K562 (cell line): ENCODE results near the gene LRP10. TPM values are rescaled to one million over a fixed set of nuclear protein-coding genes. Genes with fewer than 3 reads are reported as not detected.

Source experiments
- BCL6 ChIP-seq: fragments of 250-450 bp; sonication (Bioruptor Pico); IDR thresholded peaks from 2 replicates; pipeline ENCODE4 v1.4.0; 2020
- CEBPG ChIP-seq, 3 experiments: fragments of 200-800 bp in 1 of 3; sonication (Bioruptor generic) in 1 of 3; sonication (generic) in 1 of 3; formaldehyde crosslinking in 1 of 3; IDR thresholded peaks in 2 of 3; conservative IDR thresholded peaks in 1 of 3; 2 replicates each; pipeline versions ENCODE4 v1.6.1 to v1.8.0; 2016 to 2022; ENCODE audit warnings: missing compliant biosample characterization in 2 of 3, missing genetic modification characterization in 2 of 3, mild to moderate bottlenecking in 1 of 3, missing genetic modification reagents in 1 of 3
- FOS ChIP-seq: IDR thresholded peaks from 3 replicates; pipeline ENCODE4 v1.6.1; 2011; ENCODE audit not compliant: insufficient read length; ENCODE audit errors: extremely low read depth
- FOXJ3 ChIP-seq: sonication (generic); formaldehyde crosslinking; IDR thresholded peaks from 2 replicates; pipeline ENCODE4 v1.4.0; 2020; ENCODE audit warnings: mild to moderate bottlenecking, missing genetic modification reagents
- FOXM1 ChIP-seq, 2 experiments: fragments of 450-650 bp in 1 of 2; sonication (generic) in 1 of 2; formaldehyde crosslinking in 1 of 2; IDR thresholded peaks; 2 replicates each; pipeline versions ENCODE4 v1.6.1 to v1.9.0; 2017 to 2022; ENCODE audit warnings: low read depth in 2 of 2, mild to moderate bottlenecking in 2 of 2, missing genetic modification reagents in 1 of 2, moderate library complexity in 1 of 2
- GTF2A2 ChIP-seq: IDR thresholded peaks from 2 replicates; pipeline ENCODE4 v1.6.1; 2016; ENCODE audit warnings: mild to moderate bottlenecking, missing genetic modification characterization, missing compliant biosample characterization
- ILK ChIP-seq: fragments of 450-650 bp; IDR thresholded peaks from 2 replicates; pipeline ENCODE4 v1.6.1; 2016; ENCODE audit warnings: missing genetic modification characterization, low read depth, mild to moderate bottlenecking, missing compliant biosample characterization, moderate library complexity, borderline replicate concordance
- MCM5 ChIP-seq: fragments of 450-650 bp; IDR thresholded peaks from 2 replicates; pipeline ENCODE4 v1.6.1; 2016; ENCODE audit warnings: low read depth
- MYC ChIP-seq, 2 experiments: fragments of 250-450 bp in 1 of 2; sonication (Bioruptor Pico) in 1 of 2; IDR thresholded peaks; 2 replicates each; pipeline versions ENCODE4 v1.5.1 to v1.6.1; 2012 to 2021; ENCODE audit warnings: low read depth in 2 of 2, borderline replicate concordance in 1 of 2, improper control_type of control experiment in 1 of 2, low read length in 1 of 2, mild to moderate bottlenecking in 1 of 2, moderate library complexity in 1 of 2
- RNF219 ChIP-seq: fragments of 250-450 bp; sonication (Bioruptor Pico); IDR thresholded peaks from 2 replicates; pipeline ENCODE4 v1.5.0; 2022; ENCODE audit warnings: mild to moderate bottlenecking
- TARDBP ChIP-seq: fragments of 450-650 bp; IDR thresholded peaks from 2 replicates; pipeline ENCODE4 v1.6.1; 2016
- TCF3 ChIP-seq: sonication (generic); formaldehyde crosslinking; IDR thresholded peaks from 2 replicates; pipeline ENCODE4 v1.4.0; 2020; ENCODE audit warnings: mild to moderate bottlenecking, missing genetic modification reagents
- TFAM ChIP-seq: fragments of 250-450 bp; sonication (Bioruptor Pico); conservative IDR thresholded peaks from 2 replicates; pipeline ENCODE4 v1.5.0; 2021; ENCODE audit warnings: mild to moderate bottlenecking, moderate library complexity
- U2AF1 ChIP-seq: fragments of 200-400 bp; formaldehyde crosslinking; optimal IDR thresholded peaks from 2 replicates; pipeline ENCODE3; 2017; ENCODE audit warnings: mild to moderate bottlenecking, low read depth, low read length, moderate library complexity
- ZBTB33 ChIP-seq: sonication (generic); formaldehyde crosslinking; IDR thresholded peaks from 2 replicates; pipeline ENCODE4 v1.8.1; 2023; ENCODE audit warnings: mild to moderate bottlenecking, missing genetic modification reagents
- ZNF280A ChIP-seq: fragments of 450-650 bp; IDR thresholded peaks from 2 replicates; pipeline ENCODE4 v1.6.1; 2018; ENCODE audit warnings: mild to moderate bottlenecking, low read depth; ENCODE audit not compliant: partially characterized antibody
- ZNF41 ChIP-seq: fragments of 250-450 bp; sonication (Bioruptor Pico); conservative IDR thresholded peaks from 2 replicates; pipeline ENCODE4 v1.4.0; 2020; ENCODE audit warnings: mild to moderate bottlenecking
- ZNF431 ChIP-seq: sonication (generic); formaldehyde crosslinking; IDR thresholded peaks from 2 replicates; pipeline ENCODE4 v1.8.0; 2022; ENCODE audit warnings: mild to moderate bottlenecking, missing genetic modification reagents
- ZNF695 ChIP-seq: fragments of 450-650 bp; formaldehyde crosslinking; IDR thresholded peaks from 2 replicates; pipeline ENCODE4 v1.4.0; 2020; ENCODE audit warnings: mild to moderate bottlenecking, moderate library complexity
- ZZZ3 ChIP-seq: fragments of 450-650 bp; IDR thresholded peaks from 2 replicates; pipeline ENCODE4 v1.6.1; 2016; ENCODE audit warnings: antibody characterized with exemption, mild to moderate bottlenecking, moderate library complexity
- polyA plus RNA-seq, 8 experiments: library from polyadenylated mRNA; depleted of rRNA in 4 of 8; stranded (reverse) in 5 of 8; unstranded in 3 of 8; fragments of >200 nt; fragmentation: Nextera tagmentation in 2 of 8; fragmentation: Illumina TruSeq in 1 of 8; extraction: Ambion mirVana in 2 of 8; extraction: Trizol in 1 of 8; gene quantifications; 2 replicates each; pipeline versions ENCODE4 v1.2.1 to v1.2.3, GENCODE V29; 2011 to 2014; ENCODE audit warnings: inconsistent platforms in 1 of 8, missing spikeins in 1 of 8
- total RNA-seq, 7 experiments: library from RNA; depleted of rRNA in 6 of 7; stranded (reverse); fragments of >200 nt in 6 of 7; fragmentation: Illumina TruSeq in 2 of 7; extraction: Trizol in 2 of 7; gene quantifications; 2 replicates each; pipeline versions ENCODE4 v1.2.1 to v1.2.3, GENCODE V29; 2011 to 2021; ENCODE audit warnings: low replicate concordance in 1 of 7

Gene LRP10
- total and polyA plus RNA-seq, 9 of the 15 experiments (the other 6 are each of a cell fraction or from before 2014, with no cell fraction given), result 1.3 to 45.5 (median 10.9) TPM

- TF ChIP-seq ZNF41 (CRISPR knock-in tag) (no peak), CEBPG (CRISPR knock-in tag; IDR thresholded peaks at IDR 0.05) (no peak), CEBPG (tag; conservative IDR thresholded peaks at IDR 0.05 in 1 of 2, IDR thresholded peaks at IDR 0.05 in 1 of 2) (no peak), TCF3 (CRISPR knock-in tag) (no peak; the same call in 1 of the 2 replicates), ZNF431 (CRISPR knock-in tag) (no peak), ZNF280A (no peak), TARDBP (no peak), U2AF1 (no peak), FOS (no peak), TFAM (CRISPR knock-in tag) (no peak), MCM5 (no peak), ZNF695 (CRISPR knock-in tag) (no peak), GTF2A2 (tag) (no peak), FOXJ3 (CRISPR knock-in tag) (no peak), FOXM1 (IDR thresholded peaks at IDR 0.05; ENCODE audit: low read depth) (no peak), FOXM1 (CRISPR knock-in tag; IDR thresholded peaks at IDR 0.05; ENCODE audit: low read depth) (no peak), MYC (IDR thresholded peaks at IDR 0.05; ENCODE audit: low read depth, low read length) (peak; percentile 95), MYC (CRISPR knock-in tag; IDR thresholded peaks at IDR 0.05; ENCODE audit: borderline replicate concordance, low read depth) (peak; percentile 82; the same call in 1 of the 2 replicates), RNF219 (no peak), ZZZ3 (no peak), BCL6 (CRISPR knock-in tag) (no peak), ILK (no peak), ZBTB33 (no peak)
Measured at GRCh38 chr14:22829661-22830442, 41.7 kb upstream of the LRP10 start, which contains the start of gene MRPL52 (continued).
